ENCODE measurements around the gene THAP11. TPM values are rescaled to one million over a fixed set of nuclear protein-coding genes. Genes with fewer than 3 reads are reported as not detected.

THAP11 gene
- total and polyA plus RNA-seq, 12 donors: 8.4 to 85.6 (median 29.6) TPM

DNA sequence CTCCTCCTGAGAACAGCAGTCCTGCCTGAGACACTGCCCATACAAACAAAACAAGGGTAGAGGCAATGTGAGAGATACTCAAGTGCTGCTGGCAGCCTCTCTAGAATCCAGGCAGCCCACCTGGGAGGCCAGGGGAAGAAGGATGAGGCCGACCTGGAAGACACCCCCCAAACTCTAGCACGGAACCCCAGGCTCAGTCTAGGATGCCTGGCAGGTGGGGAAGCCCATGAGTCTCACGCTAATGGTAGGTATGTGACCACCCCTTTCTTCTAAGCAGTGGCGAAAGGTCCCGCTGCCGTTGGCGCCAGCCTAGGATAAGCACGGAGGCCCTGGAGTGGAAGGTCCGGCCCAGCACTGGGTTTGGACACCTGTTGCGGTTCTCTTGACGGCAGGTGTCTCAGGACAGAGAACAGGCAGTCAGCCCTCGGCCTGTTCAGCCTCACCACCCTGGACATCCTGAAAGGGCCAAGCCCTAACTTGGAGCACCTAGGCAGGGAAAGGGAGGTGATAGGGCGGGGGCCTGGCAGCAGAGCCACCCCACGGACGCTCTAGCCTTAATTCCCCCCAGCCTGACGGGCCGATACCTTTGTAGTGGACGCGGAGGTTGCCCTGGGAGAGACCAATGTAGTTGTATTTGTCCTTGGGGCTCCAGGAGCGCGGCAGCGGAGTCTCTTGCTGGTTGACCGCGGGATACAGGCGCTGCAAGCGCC is 36.2 kb upstream of the THAP11 start:
- no peak for TF ChIP-seq POLR2A (IDR thresholded peaks at IDR 0.05)
- TF ChIP-seq, protein P1, sequence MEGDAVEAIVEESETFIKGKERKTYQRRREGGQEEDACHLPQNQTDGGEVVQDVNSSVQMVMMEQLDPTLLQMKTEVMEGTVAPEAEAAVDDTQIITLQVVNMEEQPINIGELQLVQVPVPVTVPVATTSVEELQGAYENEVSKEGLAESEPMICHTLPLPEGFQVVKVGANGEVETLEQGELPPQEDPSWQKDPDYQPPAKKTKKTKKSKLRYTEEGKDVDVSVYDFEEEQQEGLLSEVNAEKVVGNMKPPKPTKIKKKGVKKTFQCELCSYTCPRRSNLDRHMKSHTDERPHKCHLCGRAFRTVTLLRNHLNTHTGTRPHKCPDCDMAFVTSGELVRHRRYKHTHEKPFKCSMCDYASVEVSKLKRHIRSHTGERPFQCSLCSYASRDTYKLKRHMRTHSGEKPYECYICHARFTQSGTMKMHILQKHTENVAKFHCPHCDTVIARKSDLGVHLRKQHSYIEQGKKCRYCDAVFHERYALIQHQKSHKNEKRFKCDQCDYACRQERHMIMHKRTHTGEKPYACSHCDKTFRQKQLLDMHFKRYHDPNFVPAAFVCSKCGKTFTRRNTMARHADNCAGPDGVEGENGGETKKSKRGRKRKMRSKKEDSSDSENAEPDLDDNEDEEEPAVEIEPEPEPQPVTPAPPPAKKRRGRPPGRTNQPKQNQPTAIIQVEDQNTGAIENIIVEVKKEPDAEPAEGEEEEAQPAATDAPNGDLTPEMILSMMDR (IDR thresholded peaks at IDR 0.05): no peak
- Histone ChIP-seq H3K4me3 (peak overlapping the region; percentile 61 to 99 (median 82)), H3K4me1 (replicated peaks in 1 of 2) (peaks cover 16 to 18% of the 10 kb centered on the region in 2 donors), H3K27ac (peak overlapping the region; percentile 58 to 84 (median 78)), H3K27me3 (no peaks in the 10 kb centered on the region), H3K36me3 (replicated peaks in 1 of 2) (peaks cover 0 to 4% of the 10 kb centered on the region in 2 donors), H3K9me3 (replicated peaks in 1 of 3) (no peaks in the 10 kb centered on the region)
- 0 to 4% (median 0%) methylated on average over 8 to 26 of the region's 26 CpGs for WGBS, 4 donors
- DNase-seq: peak in 6 of 7 donors; percentile 27 to 68 (median 34)
- intact Hi-C loops (cut with DNase I): loop anchor here in 1 of 2 donors (10.0 kb wide), 1 partner anchor 81 kb away; no protein-coding TSS in a partner anchor

DNA sequence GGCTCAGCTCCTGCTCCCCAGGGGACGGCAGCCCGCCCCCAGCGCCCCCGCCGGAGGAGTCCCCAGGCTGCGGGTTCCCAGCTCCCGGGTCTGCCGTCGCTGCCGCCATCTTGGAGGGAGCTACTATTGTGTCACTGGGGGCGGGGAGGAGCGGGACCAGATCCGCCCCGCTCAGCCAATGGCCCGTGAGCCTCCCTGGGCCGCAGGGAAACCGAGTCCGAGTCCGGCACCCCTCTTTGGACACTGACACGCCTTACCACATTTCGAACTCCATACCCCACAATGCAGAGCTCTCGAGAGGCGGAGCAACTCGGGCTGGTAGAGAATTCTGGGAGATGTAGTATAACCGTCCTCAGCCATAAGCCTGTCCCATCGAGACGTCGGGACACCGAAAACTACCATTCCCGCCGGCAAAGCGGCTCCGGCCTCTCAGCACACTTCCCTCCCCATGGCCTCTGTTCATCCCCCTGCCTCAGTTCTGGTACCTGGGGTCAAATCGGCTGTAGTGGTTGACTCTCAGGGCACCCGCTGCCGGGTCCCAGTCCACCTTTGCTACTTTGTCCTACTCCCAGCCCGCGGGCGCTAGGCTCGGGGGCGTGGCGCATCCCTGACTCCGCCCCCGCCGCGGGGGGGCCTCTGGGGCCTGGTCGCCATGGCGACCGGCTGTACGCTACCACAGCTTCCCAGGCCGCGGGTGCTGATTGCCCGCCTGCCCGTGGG is 35.5 kb upstream of the THAP11 start, which contains the start of the genes RANBP10 and TSNAXIP1:
Gene RANBP10, minus strand, starts transcription at position 133 of the 720 bp plus-strand sequence. Its CDS starts 24 bp downstream, at position 109.
Gene TSNAXIP1, plus strand, starts transcription at position 462 of the 720 bp plus-strand sequence. CDS start 261 bp downstream, outside the sequence.
- H3K4me1 ChIP-seq (replicated peaks in 1 of 2): peaks cover 16 to 18% of the 10 kb centered on the region in 2 donors
- intact Hi-C loops (cut with DNase I): loop anchor here in 1 of 2 donors (10.0 kb wide), 1 partner anchor 82 kb away; no protein-coding TSS in a partner anchor

DNA sequence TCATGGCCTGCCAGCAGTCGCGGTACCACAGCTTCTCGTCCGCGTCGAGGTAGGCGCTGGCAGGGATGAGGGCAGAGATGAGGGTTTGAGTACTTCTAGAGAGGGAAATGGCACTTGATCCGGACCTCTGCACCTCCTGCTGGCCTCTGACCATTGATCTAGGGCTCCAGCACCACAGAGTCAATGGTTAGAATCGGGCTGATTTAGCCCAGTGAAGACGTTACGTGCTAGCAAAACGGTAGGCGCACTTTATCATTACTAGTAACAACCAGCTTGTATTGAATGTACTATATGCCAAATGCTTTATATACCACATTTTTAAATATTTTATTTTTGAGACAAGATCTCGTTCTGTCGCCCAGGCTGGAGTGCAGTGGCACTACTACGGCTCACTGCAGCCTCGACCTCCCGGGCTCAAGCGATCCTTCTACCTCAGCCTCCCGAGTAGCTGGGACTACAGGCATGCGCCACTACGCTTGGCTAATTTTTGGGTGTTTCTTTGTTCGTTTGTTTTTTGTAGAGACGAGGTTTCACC is 34.9 kb upstream of the THAP11 start:
- intact Hi-C loops (cut with DNase I): loop anchor here in 1 of 2 donors (10.0 kb wide), 1 partner anchor 82 kb away; no protein-coding TSS in a partner anchor
- Histone ChIP-seq H3K4me1 (replicated peaks in 1 of 2) (peaks cover 16 to 18% of the 10 kb centered on the region in 2 donors), H3K36me3 (replicated peaks in 1 of 2) (no peaks in the 10 kb centered on the region), H3K27me3 (no peaks in the 10 kb centered on the region), H3K4me3 (peak overlapping the region in 3 of 4 donors; percentile 66 to 92 (median 77)), H3K27ac (peak overlapping the region in 2 of 5 donors; percentile 81 to 84), H3K9me3 (replicated peaks in 1 of 3) (no peaks in the 10 kb centered on the region)
- 28 to 40% (median 30%) methylated on average over 18 to 24 of the region's 24 CpGs for WGBS, 4 donors
- no peak for DNase-seq
- TF ChIP-seq, protein P1 (IDR thresholded peaks at IDR 0.05): peak in 4 of 6 experiments; percentile 11 to 38 (median 32)
- TF ChIP-seq POLR2A (IDR thresholded peaks at IDR 0.05): no peak

More for the DNA sequence above, 35.5 kb upstream of the THAP11 start, which contains the start of the genes RANBP10 and TSNAXIP1:
- H3K27me3 ChIP-seq: no peaks in the 10 kb centered on the region
- DNase-seq: peak; percentile 96 to 99 (median 99)
- H3K4me3 ChIP-seq: peak within 1 kb of the TSS; percentile 61 to 99 (median 82)
- H3K27ac ChIP-seq: peak within 1 kb of the TSS; percentile 58 to 84 (median 78)
- TF ChIP-seq POLR2A (IDR thresholded peaks at IDR 0.05): peak; percentile 76 to 93
- TF ChIP-seq, protein P1 (IDR thresholded peaks at IDR 0.05): peak in 1 of 6 experiments; percentile 18
- H3K9me3 ChIP-seq (replicated peaks in 1 of 3): no peaks in the 10 kb centered on the region
- no peaks in the 10 kb centered on the region for H3K36me3 ChIP-seq (replicated peaks in 1 of 2)
- 0 to 3% (median 0%) methylated on average over 6 to 54 of the region's 54 CpGs for WGBS, 4 donors
